Hematopoietic multipotent progenitor cell (in vitro differentiated cells): ENCODE data around the gene AHRR. TPM values are rescaled to one million over a fixed set of nuclear protein-coding genes. Genes with fewer than 3 reads are reported as not detected.

Experiments used
- DNase-seq, 3 donors: peaks; one replicate each; pipeline ENCODE4 v3.0.0-alpha.2; 2011 to 2015; ENCODE audit warnings: low read depth in 2 of 3, low spot score in 2 of 3
- total RNA-seq: library from RNA; depleted of rRNA; stranded (reverse); fragments of >200 nt; gene quantifications from one replicate; pipeline ENCODE4 v1.2.3, GENCODE V29; 2012

AHRR gene
- total RNA-seq, 1 donor: 0.54 TPM

DNA sequence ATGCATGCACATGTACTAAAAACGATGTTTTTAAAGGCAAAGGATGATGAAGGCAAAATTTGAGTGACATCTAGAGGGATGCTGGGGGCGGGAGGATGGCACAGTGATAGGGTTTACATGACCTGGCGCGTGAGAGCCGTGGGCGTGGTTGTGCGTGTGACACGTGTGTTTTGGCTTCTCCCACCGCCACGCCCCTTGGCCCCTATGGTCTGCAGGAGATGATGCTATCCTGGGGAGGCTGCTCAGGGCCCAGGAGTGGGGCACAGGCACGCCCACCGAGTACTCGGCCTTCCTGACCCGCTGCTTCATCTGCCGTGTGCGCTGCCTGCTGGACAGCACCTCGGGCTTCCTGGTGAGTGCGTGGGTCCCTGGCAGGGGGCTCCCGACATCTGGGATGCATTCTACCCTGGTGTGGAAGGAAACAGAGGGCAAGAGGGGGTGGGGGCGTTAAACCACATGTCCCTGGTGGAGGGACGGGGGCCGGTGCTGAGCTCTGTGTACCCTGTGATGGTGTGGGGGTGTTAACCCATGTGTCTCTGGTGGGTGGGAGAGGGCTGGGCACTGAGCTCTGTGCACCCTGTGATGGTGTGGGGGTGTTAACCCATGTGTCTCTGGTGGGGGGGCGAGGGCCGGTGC lies 102.2 kb downstream of the AHRR start:
- no peak for DNase-seq

DNA sequence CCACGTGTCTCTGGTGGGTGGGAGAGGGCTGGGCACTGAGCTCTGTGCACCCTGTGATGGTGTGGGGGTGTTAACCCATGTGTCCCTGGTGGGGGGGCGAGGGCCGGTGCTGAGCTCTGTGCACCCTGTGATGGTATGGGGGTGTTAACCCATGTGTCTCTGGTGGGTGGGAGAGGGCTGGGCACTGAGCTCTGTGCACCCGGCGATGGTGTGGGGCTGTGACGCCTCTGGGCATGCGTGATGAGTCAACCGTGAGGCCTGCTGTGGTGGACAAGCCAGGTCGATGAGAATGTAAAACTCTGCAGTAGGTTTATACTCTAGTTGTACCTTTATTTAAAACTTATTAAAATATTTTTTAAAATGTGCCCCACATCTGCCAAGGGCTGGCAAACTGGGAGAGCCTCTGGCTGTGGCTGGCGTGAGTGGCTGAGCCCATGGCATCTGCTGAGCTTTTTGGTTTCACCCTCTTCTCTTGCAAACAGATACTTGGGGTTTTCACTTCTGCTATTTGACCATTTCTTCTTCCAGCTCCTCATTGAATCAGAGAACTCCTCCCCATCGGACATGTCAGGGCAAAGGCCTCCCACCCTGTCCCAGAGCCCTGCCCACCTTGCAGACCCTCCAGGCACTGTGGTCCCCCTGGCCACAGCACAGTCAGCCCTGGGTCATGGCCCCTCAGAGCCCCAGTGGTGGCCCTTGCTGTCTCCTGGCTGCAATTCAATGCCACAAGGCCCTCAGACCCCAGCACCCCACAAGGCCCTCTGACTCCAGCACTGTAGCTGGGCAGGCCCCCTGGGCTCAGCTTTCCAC lies 103.0 kb downstream of the AHRR start:
- no peak for DNase-seq

DNA sequence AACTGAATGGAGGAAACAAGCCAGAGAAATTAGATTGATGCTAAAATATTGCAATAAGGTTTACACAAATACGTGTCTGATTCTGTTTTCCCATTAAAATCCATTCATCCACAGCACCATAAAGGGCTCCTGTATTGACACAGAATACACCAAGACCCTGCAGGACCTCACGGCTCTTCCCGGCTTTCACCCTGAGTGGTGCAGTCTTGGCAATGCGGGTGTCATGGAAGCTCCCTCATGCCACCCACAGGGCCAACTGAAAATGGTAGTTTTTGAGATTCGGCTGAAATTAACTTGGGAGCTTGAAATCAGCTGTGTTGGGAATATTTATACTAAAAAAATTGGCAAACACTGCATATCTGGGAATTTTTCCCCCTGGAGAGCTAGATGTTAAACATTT lies 104.2 kb downstream of the AHRR start:
- DNase-seq: peak in 2 of 3 donors; percentile 60 to 66

GRCh38 chr5:426392-426976 lies 105.0 kb downstream of the AHRR start:
- no peak for DNase-seq

GRCh38 chr5:427415-428087 lies 106.0 kb downstream of the AHRR start:
- no peak for DNase-seq

DNA sequence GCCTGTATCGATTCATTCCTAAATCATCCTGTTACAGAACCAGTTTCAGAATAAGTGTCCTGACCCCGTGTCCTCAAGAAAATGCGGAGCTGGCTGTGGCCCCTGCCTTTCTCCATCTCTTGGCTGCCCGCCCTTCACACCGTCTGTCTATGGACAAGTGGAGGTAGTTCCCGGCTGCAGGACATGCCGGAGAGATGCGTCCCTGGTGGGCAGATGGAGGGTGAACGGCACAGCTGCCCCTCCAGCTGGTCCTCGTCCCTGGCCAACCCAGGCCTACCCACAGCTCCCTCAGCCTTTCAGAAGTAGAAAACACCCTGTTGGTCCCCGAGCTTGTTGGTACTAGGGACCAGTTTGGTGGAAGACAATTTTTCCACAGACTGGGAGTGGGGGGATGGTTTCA lies 106.7 kb downstream of the AHRR start:
- no peak for DNase-seq

DNA sequence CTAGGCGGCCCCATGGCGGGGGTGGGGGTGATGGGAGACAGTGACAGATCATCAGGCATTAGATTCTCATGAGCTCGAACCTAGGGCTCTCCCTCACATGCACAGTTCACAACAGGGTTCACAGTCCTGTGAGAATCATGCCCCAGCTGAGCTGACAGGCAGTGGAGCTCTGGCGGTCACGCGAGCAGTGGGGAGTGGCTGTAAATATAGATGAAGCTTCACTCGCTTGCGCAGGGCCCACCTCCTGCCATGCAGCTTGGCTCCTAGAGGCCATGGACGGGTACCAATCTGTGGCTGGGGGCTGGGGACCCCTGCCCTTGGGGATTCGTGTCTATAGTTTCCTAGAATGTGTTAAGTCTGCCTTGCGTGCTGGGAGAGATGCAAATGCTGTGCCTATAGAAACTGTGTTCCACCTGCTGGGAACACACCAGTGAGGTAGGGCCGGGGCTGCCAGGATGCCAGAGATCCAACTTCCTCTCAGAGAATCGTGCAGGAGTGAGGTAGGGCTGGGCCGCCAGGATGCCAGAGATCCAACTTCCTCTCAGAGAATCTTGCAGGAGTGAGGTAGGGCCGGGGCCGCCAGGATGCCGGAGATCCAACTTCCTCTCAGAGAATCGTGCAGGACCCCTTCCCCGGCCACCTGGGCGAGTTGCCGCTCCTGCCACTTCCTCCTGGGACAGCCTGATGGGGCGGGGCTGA lies 107.4 kb downstream of the AHRR start:
- DNase-seq: no peak

DNA sequence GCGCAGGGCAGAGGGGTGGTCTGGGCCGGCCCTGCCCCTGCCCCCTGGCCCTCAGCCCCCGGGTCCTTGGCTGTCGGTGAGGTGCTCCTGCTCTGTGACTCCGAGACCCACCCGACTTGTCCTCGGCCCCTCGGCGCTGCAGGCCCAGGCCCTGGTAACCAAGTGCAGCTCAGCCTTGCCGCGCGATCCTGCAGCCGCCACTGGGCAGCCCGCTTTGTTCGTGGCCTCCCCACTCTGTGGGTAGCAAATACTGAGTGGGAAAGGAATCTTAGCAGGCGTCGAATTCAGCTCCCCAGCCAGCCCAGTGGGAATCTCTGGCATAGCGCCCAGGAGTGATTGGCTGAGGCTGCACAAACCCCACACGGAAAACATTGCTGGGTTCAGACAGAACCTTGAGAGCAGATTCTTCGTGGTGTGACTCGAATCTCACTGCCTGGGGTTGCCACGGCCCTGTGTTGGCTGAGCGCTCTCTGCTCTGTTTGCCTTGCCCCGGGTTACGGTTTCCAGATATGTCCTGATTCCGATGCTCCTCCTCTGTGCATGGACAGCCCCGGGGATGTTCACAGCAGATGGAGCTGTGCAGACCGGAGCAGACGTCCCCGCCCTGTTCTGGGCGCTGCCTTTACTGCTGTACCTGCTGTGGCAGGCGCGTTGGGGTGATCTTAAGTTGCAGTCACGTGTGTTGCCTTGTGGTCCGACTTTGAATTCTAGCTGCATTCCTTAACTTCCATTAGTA lies 108.1 kb downstream of the AHRR start:
- no peak for DNase-seq

DNA sequence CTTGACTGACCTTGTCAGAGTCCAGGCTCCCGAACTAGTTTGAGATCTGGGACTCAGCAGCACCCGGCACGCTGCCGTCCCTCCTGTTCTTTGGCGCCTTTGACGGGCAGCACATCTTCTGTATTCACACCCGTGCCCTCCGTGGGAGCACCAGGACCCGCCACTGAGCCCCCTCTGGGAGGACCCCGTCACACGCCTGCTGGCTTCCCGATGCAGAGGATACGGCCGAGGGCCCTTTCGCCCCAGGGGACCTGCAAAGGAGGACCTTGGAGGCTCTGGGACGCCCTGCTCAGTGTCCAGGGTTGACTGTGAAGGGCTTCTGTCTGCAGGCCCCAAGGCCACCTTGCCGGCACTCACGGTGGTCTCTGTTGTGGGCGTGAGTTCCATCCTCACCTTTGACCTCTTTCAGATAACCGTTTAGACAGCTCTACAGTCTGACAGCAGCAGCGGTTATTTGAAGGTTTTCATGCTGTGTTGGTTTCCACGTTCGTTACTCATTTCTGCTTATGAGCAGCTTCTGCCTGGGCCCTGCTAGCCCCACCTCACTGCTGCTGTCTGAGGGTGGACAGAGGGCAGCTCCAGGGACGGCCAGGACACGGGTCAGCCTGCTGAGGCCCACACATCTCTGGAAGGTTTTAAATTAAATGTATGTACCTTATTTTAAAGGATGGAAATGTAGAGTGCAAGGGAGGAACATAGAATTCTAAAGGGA lies 108.9 kb downstream of the AHRR start:
- DNase-seq: no peak

DNA sequence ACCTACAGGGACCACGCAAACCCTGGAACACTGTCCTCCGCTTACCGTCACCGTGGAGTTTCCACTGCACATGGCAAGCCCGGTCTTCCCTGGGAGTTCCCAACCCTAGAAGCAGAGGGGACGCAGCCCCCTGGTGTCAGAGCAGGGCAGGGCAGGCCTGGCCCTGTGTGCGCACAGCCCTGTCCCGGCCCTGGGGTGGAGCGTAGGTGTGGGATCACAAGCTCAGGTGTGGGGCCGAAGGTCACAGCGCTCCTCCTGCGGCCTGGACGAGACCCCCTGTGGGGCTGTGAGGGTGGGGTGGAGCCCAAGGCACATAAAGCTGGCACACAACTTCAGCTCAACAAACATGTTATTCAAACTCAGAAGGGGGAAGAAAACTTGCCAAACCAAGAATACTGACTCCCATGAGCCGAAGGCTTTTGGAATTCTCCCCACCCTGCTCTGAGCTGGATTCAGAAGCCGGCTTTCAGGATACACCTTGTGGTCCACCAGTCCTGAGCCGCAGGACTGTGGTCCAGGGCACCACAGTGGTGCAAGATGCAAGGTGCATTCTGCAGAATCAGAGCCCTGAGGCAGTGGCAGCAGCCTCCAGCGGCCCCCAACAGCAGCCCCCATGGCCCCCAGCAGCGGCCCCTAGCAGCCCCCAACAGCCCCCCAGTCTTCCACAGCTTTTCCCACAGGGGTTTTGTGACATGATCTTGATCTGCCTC lies 109.6 kb downstream of the AHRR start:
- DNase-seq: peak in 2 of 3 donors; percentile 46 to 49

DNA sequence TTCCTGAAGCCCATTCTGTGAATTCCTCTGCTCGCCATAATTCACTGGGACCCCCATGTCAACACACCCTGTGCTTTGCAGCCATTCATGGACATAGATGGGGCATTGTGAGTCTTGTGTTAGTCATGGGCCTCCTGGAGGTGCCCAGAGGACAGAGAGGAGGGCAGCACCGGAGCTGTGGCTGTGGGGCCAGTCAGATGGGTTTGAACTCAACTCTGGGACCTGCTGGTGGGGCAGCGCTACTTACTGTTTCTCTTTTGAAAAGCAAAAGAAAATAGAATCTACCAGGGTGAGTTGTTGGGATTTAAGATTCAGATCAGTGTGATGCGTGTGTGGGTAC lies 110.2 kb downstream of the AHRR start:
- DNase-seq: no peak

DNA sequence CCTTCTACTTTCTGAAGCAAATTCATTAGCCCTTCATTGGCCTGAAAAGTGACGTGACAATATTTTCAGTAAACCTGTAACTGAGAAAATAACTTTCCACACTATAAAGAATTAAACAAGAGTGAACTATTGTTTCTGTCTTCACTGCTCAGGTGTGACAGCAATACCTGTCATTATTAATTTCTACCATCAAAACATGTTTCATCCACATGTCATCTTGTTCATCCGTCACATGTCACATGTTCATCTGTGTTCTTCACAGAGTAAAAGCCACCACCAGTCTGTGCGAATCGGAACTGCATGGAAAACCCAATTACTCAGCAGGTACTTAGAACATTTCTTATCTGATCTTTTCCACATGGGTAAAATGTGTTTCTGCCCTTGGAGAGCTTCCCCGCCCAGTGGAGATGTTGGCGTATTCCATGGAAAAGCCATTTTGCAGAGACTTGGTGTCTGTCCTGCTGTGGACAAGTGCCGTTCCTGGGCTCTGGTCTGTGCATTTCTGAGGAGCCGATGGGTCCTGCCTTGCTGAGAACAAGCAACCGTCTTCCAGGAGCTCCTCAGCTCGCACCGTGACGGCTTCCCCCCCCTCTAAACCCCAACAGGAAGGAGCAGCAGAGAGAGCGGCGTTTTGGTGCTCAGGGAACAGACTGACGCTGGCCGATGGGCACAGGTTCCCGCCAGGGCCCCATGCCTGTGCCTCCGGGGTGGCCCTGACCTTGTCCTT lies 110.8 kb downstream of the AHRR start:
- no peak for DNase-seq

- no peak for DNase-seq
Measured at GRCh38 chr5:432928-433791, 111.6 kb downstream of the AHRR start.

DNA sequence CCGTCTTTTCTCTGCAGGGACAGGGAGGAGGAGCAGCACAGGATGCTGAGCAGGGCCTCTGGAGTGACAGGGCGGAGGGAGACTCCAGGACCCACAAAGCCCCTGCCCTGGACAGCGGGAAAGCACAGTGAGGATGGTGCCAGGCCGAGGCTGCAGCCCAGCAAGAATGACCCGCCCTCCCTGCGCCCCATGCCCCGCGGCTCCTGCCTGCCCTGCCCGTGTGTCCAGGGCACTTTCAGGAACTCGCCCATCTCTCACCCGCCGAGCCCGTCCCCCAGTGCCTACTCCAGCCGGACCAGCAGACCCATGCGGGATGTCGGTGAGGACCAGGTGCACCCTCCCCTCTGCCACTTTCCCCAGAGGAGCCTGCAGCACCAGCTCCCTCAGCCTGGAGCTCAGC lies 112.3 kb downstream of the AHRR start:
- no peak for DNase-seq

GRCh38 chr5:434443-435146 lies 113.1 kb downstream of the AHRR start:
- no peak for DNase-seq

GRCh38 chr5:435156-435790 lies 113.8 kb downstream of the AHRR start:
- no peak for DNase-seq
